ENCODE measurements around the gene ADAMTS10.
"Not testable (repeated sequence)": the region's sequence is repeated elsewhere in the genome, so short reads cannot be mapped to it uniquely, and the experiment has no call there.

ADAMTS10 gene

GRCh38 chr19:8569066-8569771 lies 41.3 kb downstream of the ADAMTS10 start:
- no peak overlapping the region for H3K27ac ChIP-seq (ENCODE audit: low read depth, low read length)
- H3K9me3 ChIP-seq (ENCODE audit: control insufficient read depth in 5 of 5, low read length in 5 of 5) = no peaks in the 10 kb centered on the region
- H3K27me3 ChIP-seq (ENCODE audit: control insufficient read depth in 5 of 5, insufficient read depth in 4 of 5, low read length in 5 of 5) = no peaks in the 10 kb centered on the region
- H3K4me3 ChIP-seq (ENCODE audit: low read depth in 1 of 5, low read length in 5 of 5) = no peak overlapping the region
- H3K36me3 ChIP-seq (ENCODE audit: control insufficient read depth in 5 of 5, insufficient read depth in 5 of 5, low read length in 5 of 5) = no peaks in the 10 kb centered on the region
- H3K4me1 ChIP-seq (ENCODE audit: control insufficient read depth in 5 of 5, insufficient read depth in 5 of 5, low read length in 5 of 5) = peaks cover 0 to 37% (median 6%) of the 10 kb centered on the region in 5 donors
- no peak overlapping the region for H3K9ac ChIP-seq (ENCODE audit: low read length in 5 of 5)

GRCh38 chr19:8567522-8568172 lies 42.9 kb downstream of the ADAMTS10 start:
- Histone ChIP-seq H3K27ac (ENCODE audit: low read depth, low read length) (no peak overlapping the region), H3K4me3 (ENCODE audit: low read depth in 1 of 5, low read length in 5 of 5) (no peak overlapping the region), H3K9me3 (ENCODE audit: control insufficient read depth in 5 of 5, low read length in 5 of 5) (no peaks in the 10 kb centered on the region), H3K9ac (ENCODE audit: low read length in 5 of 5) (peak overlapping the region in 1 of 5 donors; percentile 23), H3K4me1 (ENCODE audit: control insufficient read depth in 5 of 5, insufficient read depth in 5 of 5, low read length in 5 of 5) (peaks cover 0 to 38% (median 6%) of the 10 kb centered on the region in 5 donors), H3K27me3 (ENCODE audit: control insufficient read depth in 5 of 5, insufficient read depth in 4 of 5, low read length in 5 of 5) (no peaks in the 10 kb centered on the region), H3K36me3 (ENCODE audit: control insufficient read depth in 5 of 5, insufficient read depth in 5 of 5, low read length in 5 of 5) (no peaks in the 10 kb centered on the region)

- Histone ChIP-seq H3K27me3 (ENCODE audit: control insufficient read depth in 5 of 5, insufficient read depth in 4 of 5, low read length in 5 of 5) (no peaks in the 10 kb centered on the region), H3K36me3 (ENCODE audit: control insufficient read depth in 5 of 5, insufficient read depth in 5 of 5, low read length in 5 of 5) (no peaks in the 10 kb centered on the region), H3K9me3 (ENCODE audit: control insufficient read depth in 5 of 5, low read length in 5 of 5) (no peaks in the 10 kb centered on the region), H3K27ac (ENCODE audit: low read depth, low read length) (no peak overlapping the region), H3K4me1 (ENCODE audit: control insufficient read depth in 5 of 5, insufficient read depth in 5 of 5, low read length in 5 of 5) (peaks cover 0 to 35% (median 6%) of the 10 kb centered on the region in 5 donors), H3K9ac (ENCODE audit: low read length in 5 of 5) (no peak overlapping the region), H3K4me3 (ENCODE audit: low read depth in 1 of 5, low read length in 5 of 5) (no peak overlapping the region)
Observed at GRCh38 chr19:8566855-8567254, 43.7 kb downstream of the ADAMTS10 start.

- not testable (repeated sequence) for H3K4me3 ChIP-seq (ENCODE audit: low read depth in 1 of 5, low read length in 5 of 5); H3K27me3 ChIP-seq (ENCODE audit: control insufficient read depth in 5 of 5, insufficient read depth in 4 of 5, low read length in 5 of 5); H3K36me3 ChIP-seq (ENCODE audit: control insufficient read depth in 5 of 5, insufficient read depth in 5 of 5, low read length in 5 of 5); H3K9me3 ChIP-seq (ENCODE audit: control insufficient read depth in 5 of 5, low read length in 5 of 5); H3K27ac ChIP-seq (ENCODE audit: low read depth, low read length)
- H3K4me1 ChIP-seq (ENCODE audit: control insufficient read depth in 5 of 5, insufficient read depth in 5 of 5, low read length in 5 of 5) = peaks cover 0 to 28% (median 6%) of the 10 kb centered on the region in 5 donors
- H3K9ac ChIP-seq (ENCODE audit: low read length in 5 of 5) = peak overlapping the region in 1 of 5 donors; percentile 30
Observed at GRCh38 chr19:8564866-8565265, 45.6 kb downstream of the ADAMTS10 start.

- Histone ChIP-seq H3K36me3 (ENCODE audit: control insufficient read depth in 5 of 5, insufficient read depth in 5 of 5, low read length in 5 of 5) (no peaks in the 10 kb centered on the region), H3K4me3 (ENCODE audit: low read depth in 1 of 5, low read length in 5 of 5) (no peak overlapping the region)
Observed at GRCh38 chr19:8561075-8561764, 49.3 kb downstream of the ADAMTS10 start.

GRCh38 chr19:8558325-8558724 lies 52.2 kb downstream of the ADAMTS10 start:
- H3K27ac ChIP-seq (ENCODE audit: low read depth, low read length) = no peak overlapping the region
- H3K9ac ChIP-seq (ENCODE audit: low read length in 5 of 5) = no peak overlapping the region
- H3K4me1 ChIP-seq (ENCODE audit: control insufficient read depth in 5 of 5, insufficient read depth in 5 of 5, low read length in 5 of 5) = peaks cover 0 to 4% (median 0%) of the 10 kb centered on the region in 5 donors
- H3K4me3 ChIP-seq (ENCODE audit: low read depth in 1 of 5, low read length in 5 of 5) = no peak overlapping the region
- no peaks in the 10 kb centered on the region for H3K27me3 ChIP-seq (ENCODE audit: control insufficient read depth in 5 of 5, insufficient read depth in 4 of 5, low read length in 5 of 5)
- H3K36me3 ChIP-seq (ENCODE audit: control insufficient read depth in 5 of 5, insufficient read depth in 5 of 5, low read length in 5 of 5) = peaks cover 0 to 12% (median 0%) of the 10 kb centered on the region in 5 donors
- H3K9me3 ChIP-seq (ENCODE audit: control insufficient read depth in 5 of 5, low read length in 5 of 5) = no peaks in the 10 kb centered on the region

More at GRCh38 chr19:8561075-8561764, 49.3 kb downstream of the ADAMTS10 start:
- H3K9me3 ChIP-seq (ENCODE audit: control insufficient read depth in 5 of 5, low read length in 5 of 5) = no peaks in the 10 kb centered on the region
- peaks cover 0 to 7% (median 3%) of the 10 kb centered on the region in 5 donors for H3K4me1 ChIP-seq (ENCODE audit: control insufficient read depth in 5 of 5, insufficient read depth in 5 of 5, low read length in 5 of 5)
- H3K9ac ChIP-seq (ENCODE audit: low read length in 5 of 5) = no peak overlapping the region
- H3K27me3 ChIP-seq (ENCODE audit: control insufficient read depth in 5 of 5, insufficient read depth in 4 of 5, low read length in 5 of 5) = no peaks in the 10 kb centered on the region
- H3K27ac ChIP-seq (ENCODE audit: low read depth, low read length) = no peak overlapping the region

GRCh38 chr19:8557642-8558238 lies 52.8 kb downstream of the ADAMTS10 start:
- Histone ChIP-seq H3K27ac (ENCODE audit: low read depth, low read length) (no peak overlapping the region), H3K9me3 (ENCODE audit: control insufficient read depth in 5 of 5, low read length in 5 of 5) (no peaks in the 10 kb centered on the region), H3K27me3 (ENCODE audit: control insufficient read depth in 5 of 5, insufficient read depth in 4 of 5, low read length in 5 of 5) (no peaks in the 10 kb centered on the region), H3K4me3 (ENCODE audit: low read depth in 1 of 5, low read length in 5 of 5) (no peak overlapping the region), H3K4me1 (ENCODE audit: control insufficient read depth in 5 of 5, insufficient read depth in 5 of 5, low read length in 5 of 5) (peaks cover 0 to 4% (median 0%) of the 10 kb centered on the region in 5 donors), H3K9ac (ENCODE audit: low read length in 5 of 5) (no peak overlapping the region), H3K36me3 (ENCODE audit: control insufficient read depth in 5 of 5, insufficient read depth in 5 of 5, low read length in 5 of 5) (peaks cover 0 to 18% (median 3%) of the 10 kb centered on the region in 5 donors)

- H3K36me3 ChIP-seq (ENCODE audit: control insufficient read depth in 5 of 5, insufficient read depth in 5 of 5, low read length in 5 of 5) = peaks cover 0 to 37% (median 3%) of the 10 kb centered on the region in 5 donors
- not testable (repeated sequence) for H3K27ac ChIP-seq (ENCODE audit: low read depth, low read length); H3K27me3 ChIP-seq (ENCODE audit: control insufficient read depth in 5 of 5, insufficient read depth in 4 of 5, low read length in 5 of 5); H3K9ac ChIP-seq (ENCODE audit: low read length in 5 of 5); H3K4me3 ChIP-seq (ENCODE audit: low read depth in 1 of 5, low read length in 5 of 5); H3K4me1 ChIP-seq (ENCODE audit: control insufficient read depth in 5 of 5, insufficient read depth in 5 of 5, low read length in 5 of 5); H3K9me3 ChIP-seq (ENCODE audit: control insufficient read depth in 5 of 5, low read length in 5 of 5)
Observed at GRCh38 chr19:8553729-8554128, 56.8 kb downstream of the ADAMTS10 start.

- Histone ChIP-seq H3K4me1 (ENCODE audit: control insufficient read depth in 5 of 5, insufficient read depth in 5 of 5, low read length in 5 of 5) (peaks cover 0 to 3% (median 0%) of the 10 kb centered on the region in 5 donors), H3K36me3 (ENCODE audit: control insufficient read depth in 5 of 5, insufficient read depth in 5 of 5, low read length in 5 of 5) (peaks cover 0 to 41% (median 3%) of the 10 kb centered on the region in 5 donors), H3K4me3 (ENCODE audit: low read depth in 1 of 5, low read length in 5 of 5) (no peak overlapping the region)
Observed at GRCh38 chr19:8552810-8553209, 57.7 kb downstream of the ADAMTS10 start.

More at GRCh38 chr19:8552810-8553209, 57.7 kb downstream of the ADAMTS10 start:
- no peaks in the 10 kb centered on the region for H3K27me3 ChIP-seq (ENCODE audit: control insufficient read depth in 5 of 5, insufficient read depth in 4 of 5, low read length in 5 of 5)
- H3K9ac ChIP-seq (ENCODE audit: low read length in 5 of 5) = no peak overlapping the region
- H3K27ac ChIP-seq (ENCODE audit: low read depth, low read length) = no peak overlapping the region
- no peaks in the 10 kb centered on the region for H3K9me3 ChIP-seq (ENCODE audit: control insufficient read depth in 5 of 5, low read length in 5 of 5)
